ENCODE data around the gene ZNF136.

Gene ZNF136

GRCh38 chr19:12162882-12163806 lies at the start of gene ZNF136:
Gene ZNF136 (plus strand): TSS chr19:12163096. CDS start chr19:12163204, 108 bp downstream.
- DNase-seq (ENCODE audit: low read depth), result peak; percentile 81

GRCh38 chr19:12113121-12113520 lies 49.8 kb upstream of the ZNF136 start:
- no peak for DNase-seq (ENCODE audit: low read depth)

GRCh38 chr19:12117201-12117970 lies 45.5 kb upstream of the ZNF136 start:
- DNase-seq (ENCODE audit: low read depth), result no peak

- no peak for DNase-seq (ENCODE audit: low read depth)
These were observed 36.2 kb upstream of the ZNF136 start for GRCh38 chr19:12126707-12127106.

GRCh38 chr19:12133069-12133468 lies 29.8 kb upstream of the ZNF136 start:
- DNase-seq (ENCODE audit: low read depth), result no peak

- no peak for DNase-seq (ENCODE audit: low read depth)
These were observed 25.5 kb upstream of the ZNF136 start for GRCh38 chr19:12137221-12137940.

GRCh38 chr19:12139269-12139668 lies 23.6 kb upstream of the ZNF136 start:
- no peak for DNase-seq (ENCODE audit: low read depth)

GRCh38 chr19:12139885-12140544 lies 22.9 kb upstream of the ZNF136 start, which contains the start of gene ZNF20:
Gene ZNF20 (minus strand): TSS chr19:12140350. CDS start chr19:12140182, 168 bp downstream.
- DNase-seq (ENCODE audit: low read depth), result peak; percentile 76

GRCh38 chr19:12140545-12141404 lies 22.1 kb upstream of the ZNF136 start:
- DNase-seq (ENCODE audit: low read depth), result peak; percentile 68

- no peak for DNase-seq (ENCODE audit: low read depth)
These were observed 21.5 kb upstream of the ZNF136 start for GRCh38 chr19:12141405-12141736.

- no peak for DNase-seq (ENCODE audit: low read depth)
These were observed 17.5 kb upstream of the ZNF136 start for GRCh38 chr19:12145348-12145747.

GRCh38 chr19:12155324-12155860 lies 7.5 kb upstream of the ZNF136 start:
- no peak for DNase-seq (ENCODE audit: low read depth)

GRCh38 chr19:12156223-12157058 lies 6.5 kb upstream of the ZNF136 start, which contains the start of gene ZNF625:
Gene ZNF625 (minus strand): TSS chr19:12156734. CDS start chr19:12156558, 176 bp downstream.
- no peak for DNase-seq (ENCODE audit: low read depth)

- no peak for DNase-seq (ENCODE audit: low read depth)
These were observed 3.0 kb upstream of the ZNF136 start for GRCh38 chr19:12159773-12160414.

- no peak for DNase-seq (ENCODE audit: low read depth)
These were observed 399 bp upstream of the ZNF136 start for GRCh38 chr19:12162513-12162881.

- no peak for DNase-seq (ENCODE audit: low read depth)
These were observed 930 bp downstream of the ZNF136 start for GRCh38 chr19:12163826-12164225.

GRCh38 chr19:12166626-12167025 lies 3.7 kb downstream of the ZNF136 start:
- DNase-seq (ENCODE audit: low read depth), result no peak

- no peak for DNase-seq (ENCODE audit: low read depth)
These were observed 17.5 kb downstream of the ZNF136 start for GRCh38 chr19:12180377-12180776.

- no peak for DNase-seq (ENCODE audit: low read depth)
These were observed 24.7 kb downstream of the ZNF136 start for GRCh38 chr19:12187625-12188024.
